ENCODE results near the gene PRUNE2.
A peak's percentile ranks its signal among the peaks of the same experiment; 100 is the strongest.

Gene PRUNE2

GRCh38 chr9:76891874-76892273 lies 14.0 kb downstream of the PRUNE2 start:
- 0 out of 2 replicates have a peak overlapping the region, but pooled peaks have one; percentile 4 for H3K27ac ChIP-seq
- TF ChIP-seq CTCF (conservative IDR thresholded peaks at IDR 0.05), result no peak

GRCh38 chr9:76891279-76891678 lies 14.6 kb downstream of the PRUNE2 start:
- TF ChIP-seq CTCF (conservative IDR thresholded peaks at IDR 0.05), result no peak
- H3K27ac ChIP-seq, result 0 out of 2 replicates have a peak overlapping the region, but pooled peaks have one; percentile 4

DNA sequence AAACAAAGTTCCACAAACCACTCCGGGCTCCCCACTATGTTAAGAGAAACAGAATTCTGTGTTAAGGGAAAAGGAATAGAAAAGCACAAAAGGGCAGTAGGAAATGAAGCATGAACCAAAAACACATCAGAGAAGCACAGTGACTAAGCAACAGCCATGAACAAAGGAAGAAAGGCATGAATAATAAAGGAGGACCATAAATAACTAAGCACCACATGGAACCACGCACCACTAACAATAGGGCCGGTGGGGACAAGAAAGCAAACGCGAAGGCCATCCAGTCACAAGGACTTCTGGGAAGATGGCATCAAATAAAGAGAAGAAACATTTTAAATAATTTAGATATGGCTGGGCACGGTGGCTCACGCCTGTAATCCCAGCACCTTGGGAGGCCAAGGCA lies 18.0 kb downstream of the PRUNE2 start:
- peak overlapping the region; percentile 52 for H3K27ac ChIP-seq
- no peak for TF ChIP-seq CTCF (conservative IDR thresholded peaks at IDR 0.05)

DNA sequence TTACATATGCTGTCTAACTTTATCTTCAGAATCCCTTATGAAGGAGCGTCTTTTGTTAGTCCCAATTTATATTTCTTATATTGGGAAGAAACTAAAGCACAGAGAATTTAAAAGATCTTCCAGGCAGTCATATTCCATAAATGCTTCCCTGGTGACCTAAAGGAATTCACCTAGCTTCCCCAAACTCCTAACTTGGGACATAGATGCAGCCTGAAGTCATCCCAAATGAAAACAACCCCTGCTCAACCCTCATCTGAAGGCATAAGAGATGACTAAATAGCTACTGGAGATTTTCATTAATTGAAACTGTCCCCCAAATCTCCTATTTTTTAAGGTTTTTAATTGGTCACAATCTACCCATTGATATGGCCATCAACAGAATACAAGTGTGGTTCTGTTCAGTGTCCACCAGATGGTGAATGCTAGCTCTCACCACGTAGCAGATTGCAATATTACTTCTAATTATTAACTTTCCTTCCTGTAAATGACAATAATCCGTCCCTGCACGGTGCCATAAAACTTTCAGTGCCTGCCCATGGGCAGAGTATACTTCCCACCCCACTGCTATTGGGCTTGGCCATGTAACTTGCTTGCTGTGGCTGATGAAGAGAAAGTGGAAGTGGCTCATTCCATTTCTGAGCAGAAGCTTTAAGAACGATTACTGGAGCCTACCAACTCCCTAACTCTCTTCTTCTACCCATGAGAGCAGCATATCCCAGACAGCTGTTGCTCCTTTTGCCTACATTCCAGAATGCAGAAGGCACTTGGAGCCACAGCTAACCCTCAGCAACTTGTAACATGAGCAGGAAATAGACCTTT lies 18.7 kb downstream of the PRUNE2 start:
- peak; percentile 55 for TF ChIP-seq CTCF (conservative IDR thresholded peaks at IDR 0.05)
- H3K27ac ChIP-seq, result peak overlapping the region; percentile 52

DNA sequence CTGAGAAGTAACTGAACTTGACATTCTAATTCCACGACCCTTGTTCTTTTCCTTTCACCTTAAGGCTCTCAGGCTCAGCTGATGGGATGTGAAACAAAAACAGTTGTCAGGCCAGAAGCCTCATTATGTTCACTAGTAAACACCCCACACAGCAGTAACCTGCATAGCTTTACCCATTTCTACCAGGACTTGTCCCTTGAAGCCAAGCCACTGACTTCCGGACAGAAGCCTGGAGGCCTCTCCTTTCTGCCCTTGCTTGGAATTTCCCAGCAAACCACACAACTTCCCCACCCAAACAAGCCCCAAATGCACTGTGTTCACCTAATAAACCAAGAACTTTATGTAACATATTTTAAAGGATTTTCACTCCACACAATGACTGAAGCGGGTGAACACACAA lies 19.6 kb downstream of the PRUNE2 start:
- no peak overlapping the region for H3K27ac ChIP-seq
- TF ChIP-seq CTCF (conservative IDR thresholded peaks at IDR 0.05), result no peak

DNA sequence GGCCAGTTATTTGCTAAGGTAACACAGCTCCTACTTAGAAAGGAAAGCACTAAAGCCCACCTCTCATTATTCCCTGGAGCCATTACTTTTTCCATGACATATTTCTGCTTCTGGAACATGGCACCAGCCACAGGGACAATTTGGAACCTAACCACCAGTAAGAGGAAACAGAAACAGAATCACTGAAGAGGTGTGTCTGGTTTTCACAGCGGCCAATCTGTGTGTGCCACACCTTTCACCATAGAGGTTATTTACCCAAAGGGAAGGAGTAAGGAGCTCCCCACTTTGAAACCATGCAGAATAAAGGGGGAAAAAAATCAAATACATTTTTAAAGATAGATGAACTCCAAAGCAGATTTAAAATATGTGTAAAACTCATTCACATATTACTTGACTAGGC lies 21.1 kb downstream of the PRUNE2 start:
- peak overlapping the region; percentile 14; the same call in 1 of the 2 replicates for H3K27ac ChIP-seq
- no peak for TF ChIP-seq CTCF (conservative IDR thresholded peaks at IDR 0.05)

DNA sequence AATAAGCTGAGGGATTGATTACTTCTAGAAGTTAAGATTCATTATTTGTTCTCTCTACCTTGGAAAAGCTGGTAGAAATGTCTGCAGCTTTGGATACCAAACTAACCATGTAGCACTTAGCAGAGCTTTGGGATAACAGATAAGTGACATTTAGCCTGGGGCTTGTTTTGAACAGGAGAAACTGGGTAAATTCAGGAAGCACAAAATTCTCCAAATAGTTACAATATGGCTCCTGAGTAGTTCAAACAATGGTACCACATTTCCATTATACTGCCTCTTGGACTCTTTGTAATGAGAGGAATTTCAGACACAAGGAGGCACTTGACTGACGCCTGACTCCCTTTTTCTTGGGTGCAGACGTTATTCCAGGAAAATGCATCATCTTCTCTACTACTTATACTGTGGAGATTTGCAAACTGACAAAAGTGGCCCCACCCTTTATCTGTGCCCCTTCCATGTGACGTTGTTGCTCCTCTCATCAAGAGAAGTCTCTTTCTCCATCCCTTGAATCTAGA lies 22.5 kb downstream of the PRUNE2 start:
- TF ChIP-seq CTCF (conservative IDR thresholded peaks at IDR 0.05), result no peak
- H3K27ac ChIP-seq, result peak overlapping the region; percentile 14; the same call in 1 of the 2 replicates

Measured in VCaP (cell line).